K562 (cell line): Measurements from ENCODE around the gene NMRK2. TPM values are rescaled to one million over a fixed set of nuclear protein-coding genes. Genes with fewer than 3 reads are reported as not detected.
A peak's percentile ranks its signal among the peaks of the same experiment; 100 is the strongest.

Experiments used
- ARHGAP35 ChIP-seq: fragments of 450-650 bp; IDR thresholded peaks from 2 replicates; pipeline ENCODE4 v1.6.1; 2018; ENCODE audit not compliant: partially characterized antibody
- BACH1 ChIP-seq: fragments of 200-800 bp; sonication (Bioruptor generic); IDR thresholded peaks from 2 replicates; pipeline ENCODE4 v1.6.1; 2016; ENCODE audit warnings: missing genetic modification characterization, missing compliant biosample characterization
- BHLHE40 ChIP-seq: IDR thresholded peaks from 2 replicates; pipeline ENCODE4 v1.6.1; 2011; ENCODE audit warnings: low read length, improper control_type of control experiment
- HDGF ChIP-seq: fragments of 450-650 bp; IDR thresholded peaks from 2 replicates; pipeline ENCODE4 v1.6.1; 2016
- KAT2B ChIP-seq: IDR thresholded peaks from one replicate; pipeline ENCODE4 v1.6.1; 2012; ENCODE audit warnings: low read depth, mild to moderate bottlenecking, control low read depth, inconsistent platforms, low read length, moderate library complexity
- POLR2B ChIP-seq: fragments of 450-650 bp; IDR thresholded peaks from 2 replicates; pipeline ENCODE4 v1.6.1; 2018; ENCODE audit warnings: low read depth; ENCODE audit not compliant: partially characterized antibody
- RFX1 ChIP-seq: fragments of 450-650 bp; IDR thresholded peaks from 2 replicates; pipeline ENCODE4 v1.6.1; 2016; ENCODE audit warnings: mild to moderate bottlenecking, moderate library complexity
- RNF2 ChIP-seq: sonication (generic); IDR thresholded peaks from 2 replicates; pipeline ENCODE4 v1.6.1; 2016
- SFPQ ChIP-seq: fragments of 200-400 bp; formaldehyde crosslinking; IDR thresholded peaks from 2 replicates; pipeline ENCODE4 v1.6.1; 2017; ENCODE audit warnings: mild to moderate bottlenecking, low read depth, low read length, moderate library complexity
- TAF1 ChIP-seq: IDR thresholded peaks from 2 replicates; pipeline ENCODE4 v1.6.1; 2011; ENCODE audit warnings: mild to moderate bottlenecking, low read length, moderate library complexity; ENCODE audit not compliant: insufficient read depth, control insufficient read depth, severe bottlenecking; ENCODE audit errors: extremely low read depth
- U2AF2 ChIP-seq: fragments of 200-400 bp; formaldehyde crosslinking; optimal IDR thresholded peaks from 2 replicates; pipeline ENCODE3; 2017; ENCODE audit warnings: low read depth, mild to moderate bottlenecking, low read length
- ZBTB11 ChIP-seq, 3 experiments: fragments of 200-800 bp in 1 of 3; fragments of 250-450 bp in 1 of 3; fragments of 450-650 bp in 1 of 3; sonication (Bioruptor Pico) in 1 of 3; sonication (Bioruptor generic) in 1 of 3; formaldehyde crosslinking in 1 of 3; IDR thresholded peaks; 2 replicates each; pipeline versions ENCODE4 v1.6.1 to v1.8.0; 2016 to 2022; ENCODE audit warnings: mild to moderate bottlenecking in 2 of 3, missing genetic modification characterization in 2 of 3, missing compliant biosample characterization in 1 of 3, moderate library complexity in 1 of 3
- ZFX ChIP-seq: sonication (generic); formaldehyde crosslinking; IDR thresholded peaks from 2 replicates; pipeline ENCODE4 v1.8.0; 2022; ENCODE audit warnings: mild to moderate bottlenecking, missing genetic modification reagents, moderate library complexity
- ZNF431 ChIP-seq: sonication (generic); formaldehyde crosslinking; IDR thresholded peaks from 2 replicates; pipeline ENCODE4 v1.8.0; 2022; ENCODE audit warnings: mild to moderate bottlenecking, missing genetic modification reagents
- ZNF740 ChIP-seq, 3 experiments: fragments of 200-800 bp in 1 of 3; sonication (Bioruptor generic) in 1 of 3; sonication (generic) in 1 of 3; formaldehyde crosslinking in 1 of 3; IDR thresholded peaks; 2 replicates each; pipeline versions ENCODE4 v1.6.1 to v1.8.0; 2016 to 2022; ENCODE audit warnings: mild to moderate bottlenecking in 2 of 3, missing compliant biosample characterization in 2 of 3, missing genetic modification characterization in 2 of 3, missing genetic modification reagents in 1 of 3
- ZZZ3 ChIP-seq: fragments of 450-650 bp; IDR thresholded peaks from 2 replicates; pipeline ENCODE4 v1.6.1; 2016; ENCODE audit warnings: antibody characterized with exemption, mild to moderate bottlenecking, moderate library complexity
- polyA plus RNA-seq, 8 experiments: library from polyadenylated mRNA; depleted of rRNA in 4 of 8; stranded (reverse) in 5 of 8; unstranded in 3 of 8; fragments of >200 nt; fragmentation: Nextera tagmentation in 2 of 8; fragmentation: Illumina TruSeq in 1 of 8; extraction: Ambion mirVana in 2 of 8; extraction: Trizol in 1 of 8; gene quantifications; 2 replicates each; pipeline versions ENCODE4 v1.2.1 to v1.2.3, GENCODE V29; 2011 to 2014; ENCODE audit warnings: inconsistent platforms in 1 of 8, missing spikeins in 1 of 8
- total RNA-seq, 7 experiments: library from RNA; depleted of rRNA in 6 of 7; stranded (reverse); fragments of >200 nt in 6 of 7; fragmentation: Illumina TruSeq in 2 of 7; extraction: Trizol in 2 of 7; gene quantifications; 2 replicates each; pipeline versions ENCODE4 v1.2.1 to v1.2.3, GENCODE V29; 2011 to 2021; ENCODE audit warnings: low replicate concordance in 1 of 7
- TF ChIP-seq, protein P1 (sequence below): sonication (generic); formaldehyde crosslinking; IDR thresholded peaks from 2 replicates; pipeline ENCODE4 v1.5.0; 2020; ENCODE audit warnings: missing genetic modification reagents
- TF ChIP-seq, protein P2 (sequence below): fragments of 250-450 bp; sonication (Bioruptor Pico); IDR thresholded peaks from 2 replicates; pipeline ENCODE4 v1.8.0; 2022; ENCODE audit warnings: moderate library complexity, mild to moderate bottlenecking, inconsistent platforms

The NMRK2 gene
- total and polyA plus RNA-seq, 9 of the 15 experiments (the other 6 are each of a cell fraction or from before 2014, with no cell fraction given) = not detected

- TF ChIP-seq SFPQ (no peak), ARHGAP35 (no peak), U2AF2 (no peak), POLR2B (peak; percentile 39), ZFX (CRISPR knock-in tag) (peak; percentile 79), BHLHE40 (peak; percentile 50; the same call in 1 of the 2 replicates), HDGF (no peak; the same call in 1 of the 2 replicates), ZBTB11 (CRISPR knock-in tag; IDR thresholded peaks at IDR 0.05) (peak in 1 of 3 experiments; percentile 72; a peak in 1 of 6 replicates), ZNF740 (CRISPR knock-in tag; IDR thresholded peaks at IDR 0.05) (peak; percentile 75; the same call in 1 of the 2 replicates), ZNF740 (tag; IDR thresholded peaks at IDR 0.05) (no peak), RFX1 (no peak), RNF2 (peak; percentile 49; the same call in 1 of the 2 replicates), KAT2B (no peak), ZZZ3 (no peak), TAF1 (peak; percentile 38), ZNF431 (CRISPR knock-in tag) (peak; percentile 38; the same call in 1 of the 2 replicates), BACH1 (no peak)
- TF ChIP-seq, protein P1, sequence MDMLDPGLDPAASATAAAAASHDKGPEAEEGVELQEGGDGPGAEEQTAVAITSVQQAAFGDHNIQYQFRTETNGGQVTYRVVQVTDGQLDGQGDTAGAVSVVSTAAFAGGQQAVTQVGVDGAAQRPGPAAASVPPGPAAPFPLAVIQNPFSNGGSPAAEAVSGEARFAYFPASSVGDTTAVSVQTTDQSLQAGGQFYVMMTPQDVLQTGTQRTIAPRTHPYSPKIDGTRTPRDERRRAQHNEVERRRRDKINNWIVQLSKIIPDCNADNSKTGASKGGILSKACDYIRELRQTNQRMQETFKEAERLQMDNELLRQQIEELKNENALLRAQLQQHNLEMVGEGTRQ = no peak
- TF ChIP-seq, protein P2, sequence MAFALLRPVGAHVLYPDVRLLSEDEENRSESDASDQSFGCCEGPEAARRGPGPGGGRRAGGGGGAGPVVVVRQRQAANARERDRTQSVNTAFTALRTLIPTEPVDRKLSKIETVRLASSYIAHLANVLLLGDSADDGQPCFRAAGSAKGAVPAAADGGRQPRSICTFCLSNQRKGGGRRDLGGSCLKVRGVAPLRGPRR (CRISPR knock-in tag) = no peak
Observed at GRCh38 chr19:3950871-3951861, 18.3 kb downstream of the NMRK2 start (continued).
